K562 (cell line): ENCODE measurements around the gene CROCC2.

Experiments
- ETS1 ChIP-seq: conservative IDR thresholded peaks from 2 replicates; pipeline ENCODE4 v1.6.1; 2011; ENCODE audit warnings: low read depth, mild to moderate bottlenecking, low read length; ENCODE audit not compliant: control insufficient read depth
- POLR2AphosphoS5 ChIP-seq: IDR thresholded peaks from 2 replicates; pipeline ENCODE4 v1.6.1; 2011; ENCODE audit warnings: mild to moderate bottlenecking, low read depth, low read length, moderate library complexity; ENCODE audit not compliant: control insufficient read depth, insufficient read depth
- TF ChIP-seq, protein P1 (sequence below): sonication (generic); formaldehyde crosslinking; IDR thresholded peaks from 2 replicates; pipeline ENCODE4 v1.8.1; 2022; ENCODE audit warnings: missing genetic modification reagents

DNA sequence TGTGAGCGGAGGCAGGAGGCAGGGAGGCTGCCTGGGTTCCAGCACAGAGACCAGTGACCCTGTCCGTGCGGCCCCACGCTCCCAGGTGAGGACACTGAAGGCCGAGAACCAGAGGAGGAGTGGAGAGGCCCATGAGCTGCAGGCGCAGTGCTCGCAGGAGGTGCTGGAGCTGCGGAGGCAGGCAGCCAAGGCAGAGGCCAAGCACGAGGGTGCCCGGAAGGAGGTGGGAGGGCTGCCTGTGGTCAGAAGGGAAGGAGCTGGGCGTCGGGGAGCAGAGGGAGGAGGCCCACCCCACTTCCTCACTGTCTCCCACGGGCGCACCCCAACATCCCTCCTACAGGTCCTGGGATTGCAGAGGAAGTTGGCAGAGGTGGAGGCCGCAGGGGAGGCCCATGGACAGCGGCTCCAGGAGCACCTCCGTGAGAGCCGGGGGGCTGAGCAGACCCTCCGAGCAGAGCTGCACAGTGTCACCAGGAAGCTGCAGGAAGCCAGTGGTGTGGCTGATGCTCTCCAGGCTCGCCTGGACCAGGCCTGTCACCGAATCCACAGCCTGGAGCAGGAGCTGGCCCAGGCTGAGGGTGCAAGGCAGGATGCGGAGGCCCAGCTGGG lies 59.3 kb downstream of the CROCC2 start:
- TF ChIP-seq POLR2AphosphoS5 (no peak), ETS1 (no peak)
- TF ChIP-seq, protein P1, sequence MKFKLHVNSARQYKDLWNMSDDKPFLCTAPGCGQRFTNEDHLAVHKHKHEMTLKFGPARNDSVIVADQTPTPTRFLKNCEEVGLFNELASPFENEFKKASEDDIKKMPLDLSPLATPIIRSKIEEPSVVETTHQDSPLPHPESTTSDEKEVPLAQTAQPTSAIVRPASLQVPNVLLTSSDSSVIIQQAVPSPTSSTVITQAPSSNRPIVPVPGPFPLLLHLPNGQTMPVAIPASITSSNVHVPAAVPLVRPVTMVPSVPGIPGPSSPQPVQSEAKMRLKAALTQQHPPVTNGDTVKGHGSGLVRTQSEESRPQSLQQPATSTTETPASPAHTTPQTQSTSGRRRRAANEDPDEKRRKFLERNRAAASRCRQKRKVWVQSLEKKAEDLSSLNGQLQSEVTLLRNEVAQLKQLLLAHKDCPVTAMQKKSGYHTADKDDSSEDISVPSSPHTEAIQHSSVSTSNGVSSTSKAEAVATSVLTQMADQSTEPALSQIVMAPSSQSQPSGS (CRISPR knock-in tag): no peak
